Gastrocnemius medialis (tissue), 4 donors: ENCODE data around the gene MMRN2.

Experiments used
- POLR2A ChIP-seq, 2 donors: fragments of 450-650 bp; IDR thresholded peaks; one replicate each; pipeline ENCODE4 v1.6.1; 2017; ENCODE audit warnings: antibody characterized with exemption in 2 of 2, mild to moderate bottlenecking in 2 of 2, moderate library complexity in 2 of 2
- TF ChIP-seq, protein P1 (sequence below), 5 experiments: fragments of 450-650 bp in 3 of 5; fragments of 200-600 bp in 2 of 5; sonication (generic) in 2 of 5; IDR thresholded peaks in 4 of 5; conservative IDR thresholded peaks in 1 of 5; 1 replicate in 4 of 5; 2 replicates in 1 of 5; pipeline ENCODE4 v1.5.1; 2016 to 2019; ENCODE audit warnings: antibody characterized with exemption in 5 of 5, mild to moderate bottlenecking in 3 of 5, moderate library complexity in 3 of 5

DNA sequence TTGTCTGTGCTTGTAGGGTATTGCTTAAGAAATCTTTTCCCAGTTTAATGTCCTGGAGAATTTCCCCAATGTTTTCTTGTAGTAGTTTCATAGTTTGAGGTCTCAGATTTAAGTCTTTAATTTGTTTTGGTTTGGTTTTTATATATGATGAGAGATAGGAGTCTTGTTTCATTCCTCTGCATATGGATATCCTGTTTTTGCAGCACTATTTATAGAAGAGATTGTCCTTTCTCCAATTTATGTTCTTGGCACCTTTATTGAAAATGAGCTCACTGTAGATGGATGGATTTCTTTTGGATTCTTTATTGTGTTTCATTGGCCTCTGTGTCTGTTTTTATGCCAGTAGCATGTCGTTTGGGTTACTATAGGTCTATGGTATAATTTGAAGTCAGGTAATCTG is 31.1 kb upstream of the MMRN2 start:
- TF ChIP-seq, protein P1, sequence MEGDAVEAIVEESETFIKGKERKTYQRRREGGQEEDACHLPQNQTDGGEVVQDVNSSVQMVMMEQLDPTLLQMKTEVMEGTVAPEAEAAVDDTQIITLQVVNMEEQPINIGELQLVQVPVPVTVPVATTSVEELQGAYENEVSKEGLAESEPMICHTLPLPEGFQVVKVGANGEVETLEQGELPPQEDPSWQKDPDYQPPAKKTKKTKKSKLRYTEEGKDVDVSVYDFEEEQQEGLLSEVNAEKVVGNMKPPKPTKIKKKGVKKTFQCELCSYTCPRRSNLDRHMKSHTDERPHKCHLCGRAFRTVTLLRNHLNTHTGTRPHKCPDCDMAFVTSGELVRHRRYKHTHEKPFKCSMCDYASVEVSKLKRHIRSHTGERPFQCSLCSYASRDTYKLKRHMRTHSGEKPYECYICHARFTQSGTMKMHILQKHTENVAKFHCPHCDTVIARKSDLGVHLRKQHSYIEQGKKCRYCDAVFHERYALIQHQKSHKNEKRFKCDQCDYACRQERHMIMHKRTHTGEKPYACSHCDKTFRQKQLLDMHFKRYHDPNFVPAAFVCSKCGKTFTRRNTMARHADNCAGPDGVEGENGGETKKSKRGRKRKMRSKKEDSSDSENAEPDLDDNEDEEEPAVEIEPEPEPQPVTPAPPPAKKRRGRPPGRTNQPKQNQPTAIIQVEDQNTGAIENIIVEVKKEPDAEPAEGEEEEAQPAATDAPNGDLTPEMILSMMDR (IDR thresholded peaks at IDR 0.05 in 4 of 5, conservative IDR thresholded peaks at IDR 0.05 in 1 of 5) = no peak
- TF ChIP-seq POLR2A (IDR thresholded peaks at IDR 0.05) = no peak
